ENCODE measurements around the gene ARID1A.

DNA sequence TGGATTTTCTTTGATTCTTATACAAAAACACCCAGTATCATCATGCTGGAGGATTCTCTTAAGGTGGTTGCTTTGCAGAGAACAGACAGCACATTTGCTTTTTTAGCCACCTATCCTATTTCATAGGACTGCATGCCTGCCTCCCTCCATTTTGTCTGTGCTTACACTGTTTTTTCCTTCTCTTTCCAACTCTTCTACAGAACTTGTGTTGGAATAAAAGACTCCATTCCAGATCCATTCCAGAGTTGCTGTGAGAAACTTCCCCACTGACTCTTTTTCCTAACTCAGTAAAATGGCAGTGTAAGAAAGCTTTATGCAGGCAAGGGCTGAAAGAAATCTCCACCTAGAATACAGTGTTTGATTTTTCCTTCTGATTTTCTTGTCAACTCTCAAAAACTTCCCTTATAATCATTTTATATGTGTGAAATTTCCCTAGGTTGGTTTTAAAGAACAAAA is 5.2 kb upstream of the ARID1A start:
- TF ChIP-seq, protein P1, sequence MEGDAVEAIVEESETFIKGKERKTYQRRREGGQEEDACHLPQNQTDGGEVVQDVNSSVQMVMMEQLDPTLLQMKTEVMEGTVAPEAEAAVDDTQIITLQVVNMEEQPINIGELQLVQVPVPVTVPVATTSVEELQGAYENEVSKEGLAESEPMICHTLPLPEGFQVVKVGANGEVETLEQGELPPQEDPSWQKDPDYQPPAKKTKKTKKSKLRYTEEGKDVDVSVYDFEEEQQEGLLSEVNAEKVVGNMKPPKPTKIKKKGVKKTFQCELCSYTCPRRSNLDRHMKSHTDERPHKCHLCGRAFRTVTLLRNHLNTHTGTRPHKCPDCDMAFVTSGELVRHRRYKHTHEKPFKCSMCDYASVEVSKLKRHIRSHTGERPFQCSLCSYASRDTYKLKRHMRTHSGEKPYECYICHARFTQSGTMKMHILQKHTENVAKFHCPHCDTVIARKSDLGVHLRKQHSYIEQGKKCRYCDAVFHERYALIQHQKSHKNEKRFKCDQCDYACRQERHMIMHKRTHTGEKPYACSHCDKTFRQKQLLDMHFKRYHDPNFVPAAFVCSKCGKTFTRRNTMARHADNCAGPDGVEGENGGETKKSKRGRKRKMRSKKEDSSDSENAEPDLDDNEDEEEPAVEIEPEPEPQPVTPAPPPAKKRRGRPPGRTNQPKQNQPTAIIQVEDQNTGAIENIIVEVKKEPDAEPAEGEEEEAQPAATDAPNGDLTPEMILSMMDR (IDR thresholded peaks at IDR 0.05) = no peak
- no peak for TF ChIP-seq POLR2A (IDR thresholded peaks at IDR 0.05)

Data from uterus (tissue), 2 donors.